SK-N-SH (cell line): ENCODE measurements around the gene RASL10B. TPM values are rescaled to one million over a fixed set of nuclear protein-coding genes. Genes with fewer than 3 reads are reported as not detected.
A peak's percentile ranks its signal among the peaks of the same experiment; 100 is the strongest.

ENCODE experiments used
- CTCF ChIA-PET: fragments of 300-600, 350-600 bp; formaldehyde crosslinking; extraction: SDS; loops from one replicate; lab custom pipeline; 2021; lab: Yijun Ruan, JAX
- POLR2A ChIA-PET: fragments of 350-600 bp; sonication (Branson Sonifier 250); formaldehyde crosslinking; extraction: SDS; loops from one replicate; lab custom pipeline; 2020; ENCODE audit warnings: antibody characterized with exemption, inconsistent platforms; lab: Yijun Ruan, JAX
- DNase-seq: peaks from one replicate; pipeline ENCODE4 v3.0.0; 2012
- H2AFZ ChIP-seq: fragments of 200-600 bp; sonication (generic); 2 replicates; pipeline ENCODE4 v1.8.1; 2016; ENCODE audit warnings: antibody characterized with exemption, mild to moderate bottlenecking, low read depth
- H3F3A ChIP-seq: fragments of 200-600 bp; sonication (generic); replicated peaks from 2 replicates; pipeline ENCODE3; 2016; ENCODE audit warnings: antibody characterized with exemption, mild to moderate bottlenecking; ENCODE audit not compliant: insufficient read depth
- H3K27ac ChIP-seq, 2 experiments: fragments of 200-500 bp in 1 of 2; fragments of 200-600 bp in 1 of 2; sonication (Bioruptor generic) in 1 of 2; sonication (generic), shearing (Covaris generic) in 1 of 2; 2 replicates each; pipeline versions ENCODE4 v1.5.1 to v1.6.1; 2014 to 2016; ENCODE audit warnings: low read depth in 2 of 2, inconsistent platforms in 1 of 2, low read length in 1 of 2, mild to moderate bottlenecking in 1 of 2, mixed read lengths in 1 of 2
- H3K27me3 ChIP-seq: fragments of 200-600 bp; sonication (generic), shearing (Covaris generic); 2 replicates; pipeline ENCODE4 v1.6.1; 2016; ENCODE audit warnings: mixed run types; ENCODE audit not compliant: insufficient read depth
- H3K36me3 ChIP-seq, 2 experiments: fragments of 200-500 bp in 1 of 2; fragments of 200-600 bp in 1 of 2; sonication (Bioruptor generic) in 1 of 2; sonication (generic) in 1 of 2; replicated peaks in 1 of 2; 2 replicates each; pipeline versions ENCODE3 to v1.5.1; 2014 to 2016; ENCODE audit warnings: low read length in 1 of 2, mild to moderate bottlenecking in 1 of 2; ENCODE audit not compliant: insufficient read depth in 2 of 2, control insufficient read depth in 1 of 2
- H3K4me1 ChIP-seq, 2 experiments: fragments of 200-500 bp in 1 of 2; fragments of 200-600 bp in 1 of 2; sonication (Bioruptor generic) in 1 of 2; sonication (generic), shearing (Covaris generic) in 1 of 2; 2 replicates each; pipeline versions ENCODE4 v1.5.1 to v1.6.1; 2014 to 2016; ENCODE audit warnings: low read depth in 1 of 2, low read length in 1 of 2, mixed run types in 1 of 2; ENCODE audit not compliant: insufficient read depth in 2 of 2, control insufficient read depth in 1 of 2
- H3K4me2 ChIP-seq: fragments of 200-600 bp; sonication (generic), shearing (Covaris generic); 2 replicates; pipeline ENCODE4 v1.6.1; 2017; ENCODE audit warnings: mixed run types
- H3K4me3 ChIP-seq, 2 experiments: fragments of 200-500 bp in 1 of 2; fragments of 200-600 bp in 1 of 2; sonication (Bioruptor generic) in 1 of 2; sonication (generic), shearing (Covaris generic) in 1 of 2; 2 replicates each; pipeline versions ENCODE4 v1.5.1 to v1.8.1; 2014 to 2016; ENCODE audit warnings: low read depth in 2 of 2, inconsistent platforms in 1 of 2, low read length in 1 of 2, mild to moderate bottlenecking in 1 of 2, mixed read lengths in 1 of 2, moderate library complexity in 1 of 2
- H3K79me2 ChIP-seq: fragments of 200-600 bp; sonication (generic); 2 replicates; pipeline ENCODE4 v1.8.1; 2017; ENCODE audit warnings: mild to moderate bottlenecking; ENCODE audit not compliant: insufficient read depth
- H3K9ac ChIP-seq: fragments of 200-600 bp; sonication (generic); 2 replicates; pipeline ENCODE4 v1.6.1; 2017; ENCODE audit warnings: mixed run types
- H3K9me2 ChIP-seq: fragments of 200-600 bp; sonication (generic); 2 replicates; pipeline ENCODE4 v1.6.1; 2017; ENCODE audit warnings: mixed run types
- H3K9me3 ChIP-seq: fragments of 200-600 bp; sonication (generic); 2 replicates; pipeline ENCODE4 v1.6.1; 2017; ENCODE audit warnings: mixed run types, mild to moderate bottlenecking, moderate library complexity
- H4K20me1 ChIP-seq: fragments of 200-600 bp; sonication (generic); 2 replicates; pipeline ENCODE4 v1.6.1; 2017; ENCODE audit warnings: mild to moderate bottlenecking, mixed run types; ENCODE audit not compliant: insufficient read depth
- EP300 ChIP-seq, 2 experiments: IDR thresholded peaks; 2 replicates each; pipeline versions ENCODE4 v1.4.0 to v1.6.1; 2012; ENCODE audit warnings: borderline replicate concordance in 1 of 2, low read depth in 1 of 2, low read length in 1 of 2
- FOXJ3 ChIP-seq: sonication (generic); formaldehyde crosslinking; IDR thresholded peaks from 2 replicates; pipeline ENCODE4 v1.5.1; 2020; ENCODE audit warnings: mild to moderate bottlenecking, missing genetic modification reagents
- FOXM1 ChIP-seq: IDR thresholded peaks from 2 replicates; pipeline ENCODE4 v1.4.0; 2012; ENCODE audit warnings: low read depth, mild to moderate bottlenecking
- GATA2 ChIP-seq: sonication (generic); formaldehyde crosslinking; IDR thresholded peaks from 2 replicates; pipeline ENCODE4 v1.5.0; 2020; ENCODE audit warnings: mild to moderate bottlenecking, missing genetic modification reagents
- MAX ChIP-seq: IDR thresholded peaks from 2 replicates; pipeline ENCODE4 v1.4.0; 2012; ENCODE audit warnings: low read depth
- MEF2A ChIP-seq: IDR thresholded peaks from 2 replicates; pipeline ENCODE4 v1.4.0; 2012; ENCODE audit warnings: low read depth, borderline replicate concordance
- MXI1 ChIP-seq: IDR thresholded peaks from 2 replicates; pipeline ENCODE4 v1.6.1; 2012; ENCODE audit warnings: mild to moderate bottlenecking, low read depth, low read length, improper control_type of control experiment
- NFIC ChIP-seq: IDR thresholded peaks from 2 replicates; pipeline ENCODE4 v1.4.0; 2012; ENCODE audit warnings: borderline replicate concordance
- PBX3 ChIP-seq: IDR thresholded peaks from 2 replicates; pipeline ENCODE4; 2012
- POLR2AphosphoS5 ChIP-seq: IDR thresholded peaks from 2 replicates; pipeline ENCODE4 v1.6.1; 2012; ENCODE audit warnings: low read depth, low read length
- RAD21 ChIP-seq: IDR thresholded peaks from 2 replicates; pipeline ENCODE4 v1.6.1; 2012; ENCODE audit warnings: mild to moderate bottlenecking, low read length
- RFX5 ChIP-seq: IDR thresholded peaks from 2 replicates; pipeline ENCODE4 v1.6.1; 2012; ENCODE audit warnings: mild to moderate bottlenecking, improper control_type of control experiment, low read length
- SMC3 ChIP-seq: IDR thresholded peaks from 2 replicates; pipeline ENCODE4 v1.6.1; 2012; ENCODE audit warnings: low read depth, low read length, improper control_type of control experiment
- WGBS: methylation state at CpG from one replicate; pipeline ENCODE4 v1.1.6; 2017; ENCODE audit warnings: low lambda C conversion rate; 5-methylcytosine and 5-hydroxymethylcytosine counted together
- polyA plus RNA-seq, 3 experiments: library from polyadenylated mRNA; depleted of rRNA; stranded (reverse); fragments of >200 nt; gene quantifications; 2 replicates each; pipeline ENCODE4 v1.2.3, GENCODE V29; 2012
- TF ChIP-seq, protein P1 (sequence below): IDR thresholded peaks from 2 replicates; pipeline ENCODE4 v1.6.1; 2012; ENCODE audit warnings: mild to moderate bottlenecking, low read depth, low read length, moderate library complexity
- TF ChIP-seq, protein P2 (sequence below): fragments of 150-350 bp; IDR thresholded peaks from 2 replicates; pipeline ENCODE4 v1.6.1; 2016; ENCODE audit warnings: mild to moderate bottlenecking, low read depth, low read length
- TF ChIP-seq, protein P3 (sequence below): IDR thresholded peaks from 2 replicates; pipeline ENCODE4 v1.4.0; 2012; ENCODE audit warnings: low read depth, borderline replicate concordance
- TF ChIP-seq, protein P4 (sequence below): fragments of 200-600 bp; sonication (generic); IDR thresholded peaks from 2 replicates; pipeline ENCODE4 v1.6.1; 2017; ENCODE audit warnings: antibody characterized with exemption, mild to moderate bottlenecking, moderate library complexity

The RASL10B gene
- polyA plus RNA-seq, 1 of the 3 experiments (the other 2 are of a cell fraction), result 4.2 TPM

GRCh38 chr17:35723735-35724134, 7.7 kb upstream of the RASL10B start:
- no peak overlapping the region for H3K27ac ChIP-seq
- H2AFZ ChIP-seq, result no peak overlapping the region
- peaks cover 40 to 61% of the 10 kb centered on the region in 2 experiments for H3K36me3 ChIP-seq
- 0 out of 2 replicates have a peak, but pooled peaks cover 5% of the 10 kb centered on the region for H3K79me2 ChIP-seq
- H3K9me2 ChIP-seq, result no peaks in the 10 kb centered on the region
- no peak overlapping the region for H3K4me2 ChIP-seq
- H3K9ac ChIP-seq, result no peak overlapping the region
- H4K20me1 ChIP-seq, result peaks cover 7% of the 10 kb centered on the region
- no peaks in the 10 kb centered on the region for H3K27me3 ChIP-seq
- H3K4me1 ChIP-seq, result peaks cover 13 to 19% of the 10 kb centered on the region in 2 experiments; a peak in 3 of 4 replicates
- TF ChIP-seq, protein P1, sequence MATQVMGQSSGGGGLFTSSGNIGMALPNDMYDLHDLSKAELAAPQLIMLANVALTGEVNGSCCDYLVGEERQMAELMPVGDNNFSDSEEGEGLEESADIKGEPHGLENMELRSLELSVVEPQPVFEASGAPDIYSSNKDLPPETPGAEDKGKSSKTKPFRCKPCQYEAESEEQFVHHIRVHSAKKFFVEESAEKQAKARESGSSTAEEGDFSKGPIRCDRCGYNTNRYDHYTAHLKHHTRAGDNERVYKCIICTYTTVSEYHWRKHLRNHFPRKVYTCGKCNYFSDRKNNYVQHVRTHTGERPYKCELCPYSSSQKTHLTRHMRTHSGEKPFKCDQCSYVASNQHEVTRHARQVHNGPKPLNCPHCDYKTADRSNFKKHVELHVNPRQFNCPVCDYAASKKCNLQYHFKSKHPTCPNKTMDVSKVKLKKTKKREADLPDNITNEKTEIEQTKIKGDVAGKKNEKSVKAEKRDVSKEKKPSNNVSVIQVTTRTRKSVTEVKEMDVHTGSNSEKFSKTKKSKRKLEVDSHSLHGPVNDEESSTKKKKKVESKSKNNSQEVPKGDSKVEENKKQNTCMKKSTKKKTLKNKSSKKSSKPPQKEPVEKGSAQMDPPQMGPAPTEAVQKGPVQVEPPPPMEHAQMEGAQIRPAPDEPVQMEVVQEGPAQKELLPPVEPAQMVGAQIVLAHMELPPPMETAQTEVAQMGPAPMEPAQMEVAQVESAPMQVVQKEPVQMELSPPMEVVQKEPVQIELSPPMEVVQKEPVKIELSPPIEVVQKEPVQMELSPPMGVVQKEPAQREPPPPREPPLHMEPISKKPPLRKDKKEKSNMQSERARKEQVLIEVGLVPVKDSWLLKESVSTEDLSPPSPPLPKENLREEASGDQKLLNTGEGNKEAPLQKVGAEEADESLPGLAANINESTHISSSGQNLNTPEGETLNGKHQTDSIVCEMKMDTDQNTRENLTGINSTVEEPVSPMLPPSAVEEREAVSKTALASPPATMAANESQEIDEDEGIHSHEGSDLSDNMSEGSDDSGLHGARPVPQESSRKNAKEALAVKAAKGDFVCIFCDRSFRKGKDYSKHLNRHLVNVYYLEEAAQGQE, result no peak
- no peak for TF ChIP-seq POLR2AphosphoS5
- no peak for TF ChIP-seq SMC3
- no peak for TF ChIP-seq PBX3
- no peak for TF ChIP-seq MEF2A
- TF ChIP-seq RAD21, result no peak
- TF ChIP-seq FOXJ3 (CRISPR knock-in tag), result no peak
- no peak for TF ChIP-seq GATA2
- TF ChIP-seq NFIC, result no peak
- TF ChIP-seq MXI1, result no peak
- TF ChIP-seq FOXM1, result no peak
- TF ChIP-seq EP300 (IDR thresholded peaks at IDR 0.05; ENCODE audit: borderline replicate concordance in 1 of 2, low read depth in 1 of 2, low read length in 1 of 2), result no peak
- no peak for TF ChIP-seq MAX
- TF ChIP-seq RFX5, result no peak
- no peak overlapping the region for H3K4me3 ChIP-seq
- no peaks in the 10 kb centered on the region for H3K9me3 ChIP-seq
- POLR2A ChIA-PET, result no interaction called here
- CTCF ChIA-PET, result interaction anchor here (1.4 to 3.0 kb wide), 4 partner anchors 20 to 111 kb away, joined by 3 to 12 read pairs (median 10); no protein-coding TSS in a partner anchor
- 90% methylated on average over 2 of the region's 2 CpGs for WGBS
- DNase-seq, result no peak
- H3F3A ChIP-seq, result peaks cover 15% of the 10 kb centered on the region

GRCh38 chr17:35725058-35725457, 6.4 kb upstream of the RASL10B start:
- Histone ChIP-seq H3K27ac (peak overlapping the region; percentile 67 to 83; a peak in 3 of 4 replicates), H3K9me3 (no peaks in the 10 kb centered on the region), H3K79me2 (0 out of 2 replicates have a peak, but pooled peaks cover 1% of the 10 kb centered on the region), H3K4me2 (peak overlapping the region; percentile 66; the same call in 1 of the 2 replicates), H3K27me3 (no peaks in the 10 kb centered on the region), H3K36me3 (peaks cover 28 to 52% of the 10 kb centered on the region in 2 experiments), H3K4me1 (peaks cover 13 to 19% of the 10 kb centered on the region in 2 experiments; a peak in 3 of 4 replicates), H2AFZ (no peak overlapping the region), H4K20me1 (peaks cover 7% of the 10 kb centered on the region), H3K9me2 (no peaks in the 10 kb centered on the region), H3F3A (peaks cover 15% of the 10 kb centered on the region), H3K9ac (no peak overlapping the region), H3K4me3 (no peak overlapping the region)
- 93% methylated on average over 4 of the region's 4 CpGs for WGBS
- no peak for DNase-seq
- CTCF ChIA-PET, result interaction anchor here (3.2 kb wide), 1 partner anchor 23 kb away, joined by 16 read pairs; no protein-coding TSS in a partner anchor
- POLR2A ChIA-PET, result no interaction called here
- TF ChIP-seq, protein P2, sequence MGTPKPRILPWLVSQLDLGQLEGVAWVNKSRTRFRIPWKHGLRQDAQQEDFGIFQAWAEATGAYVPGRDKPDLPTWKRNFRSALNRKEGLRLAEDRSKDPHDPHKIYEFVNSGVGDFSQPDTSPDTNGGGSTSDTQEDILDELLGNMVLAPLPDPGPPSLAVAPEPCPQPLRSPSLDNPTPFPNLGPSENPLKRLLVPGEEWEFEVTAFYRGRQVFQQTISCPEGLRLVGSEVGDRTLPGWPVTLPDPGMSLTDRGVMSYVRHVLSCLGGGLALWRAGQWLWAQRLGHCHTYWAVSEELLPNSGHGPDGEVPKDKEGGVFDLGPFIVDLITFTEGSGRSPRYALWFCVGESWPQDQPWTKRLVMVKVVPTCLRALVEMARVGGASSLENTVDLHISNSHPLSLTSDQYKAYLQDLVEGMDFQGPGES, result no peak
- TF ChIP-seq FOXM1 (no peak), PBX3 (no peak), MAX (no peak)
- TF ChIP-seq, protein P3, sequence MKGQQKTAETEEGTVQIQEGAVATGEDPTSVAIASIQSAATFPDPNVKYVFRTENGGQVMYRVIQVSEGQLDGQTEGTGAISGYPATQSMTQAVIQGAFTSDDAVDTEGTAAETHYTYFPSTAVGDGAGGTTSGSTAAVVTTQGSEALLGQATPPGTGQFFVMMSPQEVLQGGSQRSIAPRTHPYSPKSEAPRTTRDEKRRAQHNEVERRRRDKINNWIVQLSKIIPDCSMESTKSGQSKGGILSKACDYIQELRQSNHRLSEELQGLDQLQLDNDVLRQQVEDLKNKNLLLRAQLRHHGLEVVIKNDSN, result no peak
- TF ChIP-seq, protein P4, sequence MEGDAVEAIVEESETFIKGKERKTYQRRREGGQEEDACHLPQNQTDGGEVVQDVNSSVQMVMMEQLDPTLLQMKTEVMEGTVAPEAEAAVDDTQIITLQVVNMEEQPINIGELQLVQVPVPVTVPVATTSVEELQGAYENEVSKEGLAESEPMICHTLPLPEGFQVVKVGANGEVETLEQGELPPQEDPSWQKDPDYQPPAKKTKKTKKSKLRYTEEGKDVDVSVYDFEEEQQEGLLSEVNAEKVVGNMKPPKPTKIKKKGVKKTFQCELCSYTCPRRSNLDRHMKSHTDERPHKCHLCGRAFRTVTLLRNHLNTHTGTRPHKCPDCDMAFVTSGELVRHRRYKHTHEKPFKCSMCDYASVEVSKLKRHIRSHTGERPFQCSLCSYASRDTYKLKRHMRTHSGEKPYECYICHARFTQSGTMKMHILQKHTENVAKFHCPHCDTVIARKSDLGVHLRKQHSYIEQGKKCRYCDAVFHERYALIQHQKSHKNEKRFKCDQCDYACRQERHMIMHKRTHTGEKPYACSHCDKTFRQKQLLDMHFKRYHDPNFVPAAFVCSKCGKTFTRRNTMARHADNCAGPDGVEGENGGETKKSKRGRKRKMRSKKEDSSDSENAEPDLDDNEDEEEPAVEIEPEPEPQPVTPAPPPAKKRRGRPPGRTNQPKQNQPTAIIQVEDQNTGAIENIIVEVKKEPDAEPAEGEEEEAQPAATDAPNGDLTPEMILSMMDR, result no peak
